ELR (cell line): Measurements from ENCODE around the gene CIB1.

Experiments
- DNase-seq: peaks from one replicate; pipeline ENCODE4 v3.0.0-alpha.2; 2015; ENCODE audit warnings: low read depth

Gene CIB1

DNA sequence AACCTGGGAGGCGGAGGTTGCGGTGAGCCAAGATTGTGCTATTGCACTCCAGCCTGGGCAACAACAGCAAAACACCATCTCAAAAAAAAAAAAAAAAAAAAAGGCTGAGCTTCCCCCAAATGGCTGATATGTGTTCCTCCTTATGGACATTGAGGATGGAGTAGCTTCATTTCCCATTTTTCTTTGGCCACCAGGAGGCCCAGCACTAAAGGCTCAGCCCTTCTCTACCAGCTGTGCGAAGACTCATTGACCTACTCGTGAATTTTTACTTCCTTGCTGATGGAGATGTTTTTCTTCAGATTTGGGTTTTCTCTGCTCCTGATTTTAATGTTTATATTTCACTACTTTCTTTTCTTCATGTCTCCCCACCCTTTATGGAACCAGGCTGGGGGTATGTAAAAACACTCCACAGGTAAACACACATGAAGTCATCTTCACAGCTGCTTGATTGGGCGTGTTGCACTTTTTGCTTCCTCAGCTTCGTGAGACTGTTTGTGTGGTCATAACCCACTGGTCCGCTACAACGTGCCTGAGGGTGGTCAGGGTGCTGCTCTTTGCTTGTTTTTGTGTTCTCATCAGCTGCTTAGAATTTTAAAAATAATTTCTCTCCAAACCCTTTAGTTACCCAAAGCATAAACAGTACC, 19.1 kb downstream of the CIB1 start:
- DNase-seq, result peak; percentile 52

DNA sequence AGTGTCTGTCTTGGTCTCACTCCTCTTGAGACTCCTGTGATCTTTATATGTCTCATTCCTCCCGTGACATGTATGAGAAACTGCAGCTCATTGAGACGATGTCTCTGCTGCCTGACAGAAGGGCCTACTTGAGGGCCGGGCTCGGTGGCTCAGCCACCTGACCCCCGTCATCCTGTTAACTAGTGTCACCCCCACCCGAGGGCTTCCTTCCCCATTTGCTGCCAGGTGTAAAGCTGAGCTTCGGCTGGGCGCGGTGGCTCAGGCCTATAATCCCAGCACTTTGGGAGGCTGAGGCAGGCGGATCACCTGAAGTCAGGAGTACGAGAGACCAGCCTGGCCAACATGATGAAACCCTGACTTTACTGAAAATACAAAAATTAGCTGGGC, 19.9 kb downstream of the CIB1 start:
- DNase-seq, result no peak

- DNase-seq, result no peak
Observed at GRCh38 chr15:90213122-90213817, 20.5 kb downstream of the CIB1 start.

- no peak for DNase-seq
Observed at GRCh38 chr15:90212221-90213098, 21.3 kb downstream of the CIB1 start.

GRCh38 chr15:90211440-90212143, 22.1 kb downstream of the CIB1 start:
- peak; percentile 94 for DNase-seq

GRCh38 chr15:90211009-90211408, 22.7 kb downstream of the CIB1 start:
- no peak for DNase-seq

- no peak for DNase-seq
Observed at GRCh38 chr15:90210593-90210992, 23.1 kb downstream of the CIB1 start.

- peak; percentile 50 for DNase-seq
Observed at GRCh38 chr15:90209591-90209990, 24.1 kb downstream of the CIB1 start.

DNA sequence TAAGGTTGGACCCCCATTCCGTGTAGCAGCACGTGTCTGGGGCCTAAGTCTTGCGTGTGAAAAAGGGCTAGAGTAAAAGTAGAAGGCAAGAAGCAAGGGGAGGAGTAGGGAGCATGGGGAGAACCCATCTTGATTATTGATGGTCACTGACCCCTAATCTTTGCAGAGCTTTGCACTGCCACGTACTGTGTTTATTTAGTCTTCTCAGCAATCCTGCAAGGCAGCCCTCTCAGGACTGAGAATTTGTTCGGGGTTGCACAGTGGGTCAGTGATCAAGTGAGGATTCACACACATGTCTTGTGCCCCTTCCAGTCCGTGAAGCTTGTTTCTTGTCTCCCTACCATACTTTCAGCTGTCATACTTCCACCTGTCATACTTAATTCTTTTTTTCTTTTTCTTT, 25.4 kb downstream of the CIB1 start:
- no peak for DNase-seq

DNA sequence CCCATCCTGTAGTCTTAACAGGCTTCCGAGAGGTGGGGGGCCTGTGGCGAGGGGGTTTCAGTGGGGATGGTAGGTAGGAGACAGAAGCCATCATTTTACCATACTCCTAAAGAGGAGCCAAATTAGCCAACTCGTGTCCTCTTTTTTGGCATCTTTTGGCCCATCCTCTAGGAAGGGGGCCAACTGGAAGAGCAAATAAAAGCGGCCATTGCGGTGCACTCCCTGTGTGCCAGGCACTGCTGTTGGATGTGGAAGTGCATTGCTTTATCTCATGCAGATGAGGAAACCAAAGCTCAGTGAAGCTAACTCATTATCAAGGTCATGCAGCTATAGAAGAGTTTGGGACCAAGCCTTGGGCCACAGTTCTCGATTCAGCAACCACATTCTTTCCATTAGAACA, 26.5 kb downstream of the CIB1 start:
- DNase-seq, result no peak

DNA sequence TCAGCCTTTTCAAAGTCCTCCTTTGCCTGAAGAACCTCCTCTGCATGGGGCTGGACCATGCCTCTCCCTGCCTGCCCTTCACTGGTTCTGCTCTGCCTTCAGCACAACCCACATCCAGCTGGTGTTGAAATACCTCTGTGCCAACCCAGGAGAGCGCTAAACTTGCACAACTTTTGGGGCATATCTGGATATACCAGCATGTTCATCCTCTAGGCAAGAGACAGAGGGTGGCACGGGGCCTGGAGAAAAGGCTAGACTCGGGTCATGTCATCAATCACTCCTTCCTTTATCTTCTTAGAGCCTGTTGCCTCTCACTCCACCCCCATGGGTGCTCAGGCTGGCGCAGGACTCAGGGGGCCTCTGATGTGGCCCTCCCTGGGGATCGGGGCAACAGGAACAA, 27.9 kb downstream of the CIB1 start:
- no peak for DNase-seq

GRCh38 chr15:90205050-90205848, 28.5 kb downstream of the CIB1 start:
- no peak for DNase-seq

DNA sequence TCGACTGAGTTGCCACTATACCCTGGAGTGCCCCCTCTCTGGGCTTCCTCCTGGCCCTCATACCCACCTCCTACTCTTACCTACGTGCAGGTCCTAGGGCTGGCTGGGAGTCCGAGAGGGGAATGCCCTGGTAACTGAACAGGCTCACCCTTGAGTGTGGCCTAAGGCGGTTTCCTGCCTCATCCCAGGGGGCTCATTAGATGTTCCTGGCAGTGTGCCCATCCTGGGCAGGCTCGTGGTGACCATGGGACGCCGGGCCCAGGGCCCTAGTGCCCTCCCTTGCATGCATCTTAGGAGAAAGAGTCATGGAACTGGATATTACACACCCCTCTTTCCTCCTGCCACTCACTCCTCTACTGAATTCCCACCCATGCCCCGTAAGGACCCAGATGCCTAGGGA, 29.8 kb downstream of the CIB1 start:
- DNase-seq, result no peak

- no peak for DNase-seq
Observed at GRCh38 chr15:90203473-90203872, 30.3 kb downstream of the CIB1 start.

DNA sequence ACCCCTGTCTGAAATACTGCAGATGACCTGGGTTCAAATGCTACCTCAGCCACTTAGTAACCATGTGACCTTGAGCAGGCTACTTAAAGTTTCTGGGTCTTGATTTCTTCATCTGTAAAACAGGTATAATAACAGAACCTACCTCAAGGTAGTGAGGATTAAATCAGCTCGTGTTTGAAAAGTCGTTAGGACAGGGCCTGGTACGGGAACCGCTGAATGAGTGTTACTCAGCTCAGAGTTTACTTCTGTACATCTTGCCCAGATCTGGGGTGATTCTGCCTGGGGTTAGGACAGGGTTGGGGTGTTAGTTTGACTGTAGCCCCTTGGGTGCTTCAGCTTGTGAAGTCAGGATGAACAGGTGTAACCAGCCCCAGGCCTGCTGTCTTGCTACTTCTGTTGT, 30.8 kb downstream of the CIB1 start:
- DNase-seq, result no peak

DNA sequence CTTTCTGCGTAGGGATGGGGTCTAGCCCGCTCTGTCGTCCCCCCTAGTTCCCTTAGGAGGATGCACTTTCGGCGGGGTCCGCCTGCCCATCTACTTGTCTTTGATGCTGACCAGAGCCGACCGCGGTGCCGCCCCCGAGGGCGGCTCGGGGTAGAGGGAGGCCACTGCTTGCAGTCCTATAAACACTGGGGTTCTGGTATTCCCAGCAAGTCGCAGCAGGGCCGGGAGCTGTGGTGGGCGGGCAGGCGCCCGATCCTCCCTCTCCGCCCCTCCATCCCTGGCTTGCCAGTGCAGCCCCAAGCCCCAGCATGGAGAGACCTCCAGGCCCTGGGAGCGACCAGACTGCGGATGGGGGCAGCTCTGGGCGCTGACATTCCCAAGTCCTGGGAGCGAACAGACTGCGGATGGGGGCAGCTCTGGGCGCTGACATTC, 31.8 kb downstream of the CIB1 start:
- peak; percentile 32 for DNase-seq

DNA sequence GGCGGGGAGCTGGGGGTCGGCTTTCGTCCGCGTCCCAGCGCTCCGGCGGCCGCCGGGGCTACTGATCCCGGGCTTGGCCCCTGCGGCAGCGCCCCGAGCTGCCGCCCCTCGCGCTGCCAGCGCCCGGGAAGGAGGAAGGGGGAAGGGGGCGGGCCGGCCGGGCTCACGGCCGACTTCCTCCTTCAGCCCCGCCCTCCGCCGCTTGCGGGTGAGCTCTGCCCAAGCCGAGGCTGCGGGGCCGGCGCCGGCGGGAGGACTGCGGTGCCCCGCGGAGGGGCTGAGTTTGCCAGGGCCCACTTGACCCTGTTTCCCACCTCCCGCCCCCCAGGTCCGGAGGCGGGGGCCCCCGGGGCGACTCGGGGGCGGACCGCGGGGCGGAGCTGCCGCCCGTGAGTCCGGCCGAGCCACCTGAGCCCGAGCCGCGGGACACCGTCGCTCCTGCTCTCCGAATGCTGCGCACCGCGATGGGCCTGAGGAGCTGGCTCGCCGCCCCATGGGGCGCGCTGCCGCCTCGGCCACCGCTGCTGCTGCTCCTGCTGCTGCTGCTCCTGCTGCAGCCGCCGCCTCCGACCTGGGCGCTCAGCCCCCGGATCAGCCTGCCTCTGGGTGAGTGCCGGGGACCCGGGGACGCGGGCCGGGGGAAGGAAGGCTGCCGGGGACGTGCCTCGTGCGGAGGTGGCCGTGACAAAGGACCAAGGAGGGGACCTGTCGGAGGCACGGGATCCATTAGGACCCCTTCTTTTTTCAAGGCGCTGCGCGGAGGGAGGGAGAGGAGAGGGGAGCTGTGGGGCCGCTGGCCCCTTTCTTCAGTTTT, 32.4 kb downstream of the CIB1 start, which contains the start of gene SEMA4B:
Gene SEMA4B (plus strand): TSS at position 201 of the 814 bp plus-strand sequence. CDS start 249 bp downstream, at position 450.
- DNase-seq, result peak; percentile 74

GRCh38 chr15:90200534-90201129, 33.1 kb downstream of the CIB1 start:
- DNase-seq, result peak; percentile 9

DNA sequence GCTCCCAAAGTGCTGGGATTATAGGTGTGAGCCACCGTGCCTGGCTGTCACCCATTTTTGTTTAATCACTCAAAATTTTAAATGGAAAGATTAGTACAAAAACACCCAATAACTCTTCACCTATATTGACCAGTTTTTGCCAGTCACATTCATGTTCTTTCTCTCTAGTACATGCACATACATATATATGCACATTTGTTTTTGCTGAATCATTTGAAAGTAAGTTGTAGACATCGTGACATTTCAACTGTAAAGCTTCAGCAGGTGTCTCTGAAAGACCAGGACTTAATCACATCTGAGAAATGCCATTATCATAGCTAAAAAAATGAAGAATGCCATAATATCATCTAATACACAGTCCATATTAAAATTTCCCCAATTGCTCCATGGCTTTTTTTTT, 39.1 kb downstream of the CIB1 start:
- no peak for DNase-seq
